Progenitor cell of endocrine pancreas (in vitro differentiated cells): Measurements from ENCODE around the gene USP48. TPM values are rescaled to one million over a fixed set of nuclear protein-coding genes. Genes with fewer than 3 reads are reported as not detected.

ENCODE experiments used
- DNase-seq: peaks from one replicate; pipeline ENCODE4 v3.0.0; 2021; ENCODE audit warnings: low spot score; ENCODE audit not compliant: unreplicated experiment
- H3K27ac Mint-ChIP-seq: 2 replicates; pipeline ENCODE4 v1.8.0; 2021; ENCODE audit warnings: mild to moderate bottlenecking, moderate library complexity, mixed read lengths
- H3K27me3 Mint-ChIP-seq: 2 replicates; pipeline ENCODE4 v1.8.0; 2021; ENCODE audit warnings: mixed read lengths
- H3K36me3 Mint-ChIP-seq: 2 replicates; pipeline ENCODE4 v1.8.0; 2022; ENCODE audit warnings: mixed read lengths; ENCODE audit not compliant: insufficient read depth
- H3K4me1 Mint-ChIP-seq: 2 replicates; pipeline ENCODE4 v1.8.0; 2021; ENCODE audit warnings: low read depth, mixed read lengths
- H3K4me3 Mint-ChIP-seq: 2 replicates; pipeline ENCODE4 v1.8.0; 2021; ENCODE audit warnings: low read depth, mild to moderate bottlenecking, moderate library complexity, mixed read lengths
- H3K9me3 Mint-ChIP-seq: 2 replicates; pipeline ENCODE4 v1.8.0; 2021; ENCODE audit warnings: low read depth, mixed read lengths
- total RNA-seq: library from RNA; stranded (reverse); gene quantifications from 2 replicates; pipeline ENCODE4 v1.2.1, GENCODE V29; 2021
- TF ChIP-seq, protein P1 (sequence below): fragments of 200-600 bp; sonication (generic); IDR thresholded peaks from one replicate; pipeline ENCODE4 v1.5.0; 2021; ENCODE audit warnings: antibody characterized with exemption, mild to moderate bottlenecking; ENCODE audit not compliant: unreplicated experiment

Gene USP48
- total RNA-seq, 1 donor from 2014 or later = 77.3 TPM

GRCh38 chr1:21696931-21697330 lies 86.0 kb downstream of the USP48 start:
- Mint-ChIP-seq H3K9me3 (no peaks in the 10 kb centered on the region), H3K27me3 (no peaks in the 10 kb centered on the region), H3K4me1 (peaks cover 3% of the 10 kb centered on the region), H3K36me3 (peaks cover 31% of the 10 kb centered on the region), H3K4me3 (no peak overlapping the region), H3K27ac (no peak overlapping the region)
- DNase-seq = no peak
- TF ChIP-seq, protein P1, sequence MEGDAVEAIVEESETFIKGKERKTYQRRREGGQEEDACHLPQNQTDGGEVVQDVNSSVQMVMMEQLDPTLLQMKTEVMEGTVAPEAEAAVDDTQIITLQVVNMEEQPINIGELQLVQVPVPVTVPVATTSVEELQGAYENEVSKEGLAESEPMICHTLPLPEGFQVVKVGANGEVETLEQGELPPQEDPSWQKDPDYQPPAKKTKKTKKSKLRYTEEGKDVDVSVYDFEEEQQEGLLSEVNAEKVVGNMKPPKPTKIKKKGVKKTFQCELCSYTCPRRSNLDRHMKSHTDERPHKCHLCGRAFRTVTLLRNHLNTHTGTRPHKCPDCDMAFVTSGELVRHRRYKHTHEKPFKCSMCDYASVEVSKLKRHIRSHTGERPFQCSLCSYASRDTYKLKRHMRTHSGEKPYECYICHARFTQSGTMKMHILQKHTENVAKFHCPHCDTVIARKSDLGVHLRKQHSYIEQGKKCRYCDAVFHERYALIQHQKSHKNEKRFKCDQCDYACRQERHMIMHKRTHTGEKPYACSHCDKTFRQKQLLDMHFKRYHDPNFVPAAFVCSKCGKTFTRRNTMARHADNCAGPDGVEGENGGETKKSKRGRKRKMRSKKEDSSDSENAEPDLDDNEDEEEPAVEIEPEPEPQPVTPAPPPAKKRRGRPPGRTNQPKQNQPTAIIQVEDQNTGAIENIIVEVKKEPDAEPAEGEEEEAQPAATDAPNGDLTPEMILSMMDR = no peak

DNA sequence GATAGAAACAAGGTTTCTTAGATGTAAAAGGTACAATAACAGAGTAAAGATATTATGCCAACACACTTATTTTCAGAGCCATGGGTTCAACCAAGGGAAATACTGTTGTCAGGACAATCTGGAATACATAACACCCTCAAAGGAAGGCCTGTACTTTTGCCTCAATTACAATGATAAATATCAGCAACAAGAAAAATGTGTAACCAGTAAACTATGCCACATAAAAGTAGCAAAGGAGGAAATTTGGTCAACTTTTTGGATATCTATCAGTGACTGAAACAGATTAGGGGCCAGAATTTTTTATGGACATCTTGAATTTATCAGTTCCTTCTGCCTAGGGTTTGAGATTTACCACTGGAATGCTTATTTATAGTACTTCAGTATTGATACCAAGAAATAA lies 89.2 kb downstream of the USP48 start:
- no peaks in the 10 kb centered on the region for H3K9me3 Mint-ChIP-seq
- H3K4me1 Mint-ChIP-seq = peaks cover 3% of the 10 kb centered on the region
- H3K27me3 Mint-ChIP-seq = no peaks in the 10 kb centered on the region
- H3K27ac Mint-ChIP-seq = no peak overlapping the region
- no peak overlapping the region for H3K4me3 Mint-ChIP-seq
- peaks cover 27% of the 10 kb centered on the region for H3K36me3 Mint-ChIP-seq
- TF ChIP-seq, protein P1 = no peak
- no peak for DNase-seq

DNA sequence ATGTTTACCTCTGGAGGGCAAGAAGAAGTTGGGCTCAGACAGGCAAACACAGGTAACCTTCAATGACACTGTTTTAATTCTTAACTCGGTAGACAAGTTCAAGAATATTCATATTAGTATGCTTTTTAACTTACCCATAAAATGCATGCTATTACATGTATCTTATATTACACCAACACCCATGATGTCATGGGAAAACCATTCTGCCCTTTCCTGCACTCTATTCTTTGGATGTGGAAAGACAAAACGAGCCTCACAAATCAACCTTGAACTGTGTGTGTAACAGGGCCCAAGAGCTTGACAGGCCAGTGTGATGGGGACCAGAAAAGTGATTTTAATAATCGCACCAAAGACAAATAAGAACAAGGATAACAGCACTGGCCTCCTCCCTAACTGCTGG lies 91.2 kb downstream of the USP48 start:
- H3K27ac Mint-ChIP-seq = peak overlapping the region; percentile 17
- peaks cover 30% of the 10 kb centered on the region for H3K36me3 Mint-ChIP-seq
- TF ChIP-seq, protein P1 = no peak
- no peaks in the 10 kb centered on the region for H3K27me3 Mint-ChIP-seq
- DNase-seq = no peak
- H3K4me1 Mint-ChIP-seq = peaks cover 2% of the 10 kb centered on the region
- H3K4me3 Mint-ChIP-seq = no peak overlapping the region
- no peaks in the 10 kb centered on the region for H3K9me3 Mint-ChIP-seq

- H3K36me3 Mint-ChIP-seq = peaks cover 43% of the 10 kb centered on the region
- no peak for DNase-seq
- H3K9me3 Mint-ChIP-seq = no peaks in the 10 kb centered on the region
- no peak overlapping the region for H3K27ac Mint-ChIP-seq
- H3K4me3 Mint-ChIP-seq = no peak overlapping the region
- TF ChIP-seq, protein P1 = no peak
- no peaks in the 10 kb centered on the region for H3K4me1 Mint-ChIP-seq
- H3K27me3 Mint-ChIP-seq = no peaks in the 10 kb centered on the region
Measured at GRCh38 chr1:21689661-21690372, 93.1 kb downstream of the USP48 start.

DNA sequence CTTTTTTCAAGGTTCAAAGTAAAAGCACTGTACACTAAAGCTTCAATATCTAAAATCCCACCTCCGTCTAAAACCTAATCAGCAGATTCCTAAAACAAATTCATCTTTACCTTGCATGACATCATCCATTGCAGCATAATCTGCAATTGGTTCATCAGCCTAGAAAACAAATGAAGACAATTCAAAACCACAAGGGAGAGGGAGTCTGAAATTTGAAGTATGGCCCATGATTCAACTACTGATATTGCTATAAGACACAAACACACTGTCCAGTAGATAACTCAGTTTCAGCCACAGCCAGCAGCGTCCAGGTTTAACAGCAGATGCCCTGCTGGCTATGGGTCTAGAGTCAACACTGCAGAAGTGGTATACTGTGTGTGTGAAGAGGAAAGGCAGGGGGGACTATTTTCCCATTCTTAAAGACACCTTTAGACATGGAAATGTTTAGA lies 95.8 kb downstream of the USP48 start:
- no peak overlapping the region for H3K27ac Mint-ChIP-seq
- TF ChIP-seq, protein P1 = no peak

More for the DNA sequence above, 95.8 kb downstream of the USP48 start:
- no peaks in the 10 kb centered on the region for H3K27me3 Mint-ChIP-seq
- H3K4me1 Mint-ChIP-seq = no peaks in the 10 kb centered on the region
- no peaks in the 10 kb centered on the region for H3K9me3 Mint-ChIP-seq
- H3K36me3 Mint-ChIP-seq = peaks cover 45% of the 10 kb centered on the region
- H3K4me3 Mint-ChIP-seq = no peak overlapping the region
- no peak for DNase-seq
